ENCODE data around the gene F5.
A peak's percentile ranks its signal among the peaks of the same experiment; 100 is the strongest.
"Not testable (repeated sequence)": the region's sequence is repeated elsewhere in the genome, so short reads cannot be mapped to it uniquely, and the experiment has no call there.

F5 gene

DNA sequence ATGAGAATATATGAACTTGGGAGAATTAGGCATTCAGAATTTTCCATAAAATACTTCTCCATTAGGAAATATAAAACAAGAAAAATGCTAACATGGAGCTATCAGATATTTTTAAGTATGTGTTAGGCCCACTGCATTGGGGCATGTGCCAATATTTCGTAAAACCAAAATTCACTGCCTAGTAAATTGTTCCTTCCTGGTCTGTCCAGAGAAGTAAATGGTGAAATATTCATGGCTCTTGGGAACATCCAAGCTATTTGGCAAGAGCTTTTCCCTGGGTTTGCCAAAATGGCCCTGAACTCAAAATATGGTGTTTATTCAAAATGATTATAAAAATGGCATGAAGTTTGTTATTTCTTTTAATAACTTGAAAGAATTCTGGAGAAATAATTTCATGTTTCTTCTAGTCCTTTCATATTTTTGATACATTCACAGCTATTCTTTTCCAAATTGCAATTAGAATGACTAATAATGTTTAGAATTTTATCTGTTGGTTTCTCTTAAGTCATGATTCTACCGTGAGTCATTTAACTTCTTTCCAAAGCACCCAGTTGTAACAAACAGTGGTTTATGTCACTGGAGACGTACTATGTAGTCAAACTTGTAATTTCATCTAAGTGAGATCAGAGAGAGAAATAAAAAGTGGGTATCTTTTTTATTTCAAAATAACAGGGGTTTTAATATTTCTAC lies 74.8 kb downstream of the F5 start:
- no peak overlapping the region for H3K4me3 ChIP-seq (ENCODE audit: low read length)
- TF ChIP-seq, protein P1, sequence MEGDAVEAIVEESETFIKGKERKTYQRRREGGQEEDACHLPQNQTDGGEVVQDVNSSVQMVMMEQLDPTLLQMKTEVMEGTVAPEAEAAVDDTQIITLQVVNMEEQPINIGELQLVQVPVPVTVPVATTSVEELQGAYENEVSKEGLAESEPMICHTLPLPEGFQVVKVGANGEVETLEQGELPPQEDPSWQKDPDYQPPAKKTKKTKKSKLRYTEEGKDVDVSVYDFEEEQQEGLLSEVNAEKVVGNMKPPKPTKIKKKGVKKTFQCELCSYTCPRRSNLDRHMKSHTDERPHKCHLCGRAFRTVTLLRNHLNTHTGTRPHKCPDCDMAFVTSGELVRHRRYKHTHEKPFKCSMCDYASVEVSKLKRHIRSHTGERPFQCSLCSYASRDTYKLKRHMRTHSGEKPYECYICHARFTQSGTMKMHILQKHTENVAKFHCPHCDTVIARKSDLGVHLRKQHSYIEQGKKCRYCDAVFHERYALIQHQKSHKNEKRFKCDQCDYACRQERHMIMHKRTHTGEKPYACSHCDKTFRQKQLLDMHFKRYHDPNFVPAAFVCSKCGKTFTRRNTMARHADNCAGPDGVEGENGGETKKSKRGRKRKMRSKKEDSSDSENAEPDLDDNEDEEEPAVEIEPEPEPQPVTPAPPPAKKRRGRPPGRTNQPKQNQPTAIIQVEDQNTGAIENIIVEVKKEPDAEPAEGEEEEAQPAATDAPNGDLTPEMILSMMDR (IDR thresholded peaks at IDR 0.05; ENCODE audit: insufficient read depth, low read depth, low read length, missing control alignments), result no peak
- DNase-seq (ENCODE audit: low read depth), result peak; percentile 90

DNA sequence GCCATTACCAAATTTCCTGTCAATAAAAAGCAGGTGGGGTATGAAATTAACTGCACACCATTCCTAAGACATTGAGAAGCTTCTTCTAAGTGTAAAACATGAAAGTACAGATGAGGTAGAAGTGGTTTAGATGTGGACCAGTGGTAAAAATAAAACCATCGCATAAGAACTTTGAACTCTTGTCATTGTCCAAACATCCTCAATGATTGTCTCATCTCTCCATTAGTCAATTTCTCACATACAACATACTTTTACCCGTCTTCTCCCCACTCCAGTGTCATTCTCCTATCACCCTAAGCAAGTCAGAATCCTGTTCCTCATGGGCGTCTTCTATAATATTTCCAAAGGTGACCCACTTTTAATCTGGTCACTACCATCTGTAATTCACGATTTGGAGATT lies 76.2 kb downstream of the F5 start:
- no peak overlapping the region for H3K4me3 ChIP-seq (ENCODE audit: low read length)
- TF ChIP-seq, protein P1 (IDR thresholded peaks at IDR 0.05; ENCODE audit: insufficient read depth, low read depth, low read length, missing control alignments), result no peak
- DNase-seq (ENCODE audit: low read depth), result no peak

DNA sequence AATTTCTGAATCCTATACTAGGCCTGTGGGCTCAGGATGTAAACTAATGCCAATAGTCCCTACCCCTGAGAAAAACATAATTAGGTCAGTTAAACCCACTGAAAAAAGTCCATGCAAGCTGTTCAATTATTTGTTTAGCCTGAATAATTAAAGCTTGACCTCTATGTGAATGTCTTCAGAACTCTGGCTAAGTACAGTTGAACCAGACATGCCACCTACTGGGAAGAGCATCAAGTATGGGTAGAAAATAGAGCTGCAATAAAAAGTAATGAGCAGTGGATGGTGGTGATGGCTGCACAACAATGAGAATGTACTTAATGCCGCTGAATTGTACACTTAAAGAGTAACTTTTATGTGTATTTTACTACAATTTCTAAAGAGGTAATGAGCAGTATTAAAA lies 76.9 kb downstream of the F5 start:
- no peak overlapping the region for H3K4me3 ChIP-seq (ENCODE audit: low read length)
- TF ChIP-seq, protein P1 (IDR thresholded peaks at IDR 0.05; ENCODE audit: insufficient read depth, low read depth, low read length, missing control alignments), result no peak
- DNase-seq (ENCODE audit: low read depth), result no peak

DNA sequence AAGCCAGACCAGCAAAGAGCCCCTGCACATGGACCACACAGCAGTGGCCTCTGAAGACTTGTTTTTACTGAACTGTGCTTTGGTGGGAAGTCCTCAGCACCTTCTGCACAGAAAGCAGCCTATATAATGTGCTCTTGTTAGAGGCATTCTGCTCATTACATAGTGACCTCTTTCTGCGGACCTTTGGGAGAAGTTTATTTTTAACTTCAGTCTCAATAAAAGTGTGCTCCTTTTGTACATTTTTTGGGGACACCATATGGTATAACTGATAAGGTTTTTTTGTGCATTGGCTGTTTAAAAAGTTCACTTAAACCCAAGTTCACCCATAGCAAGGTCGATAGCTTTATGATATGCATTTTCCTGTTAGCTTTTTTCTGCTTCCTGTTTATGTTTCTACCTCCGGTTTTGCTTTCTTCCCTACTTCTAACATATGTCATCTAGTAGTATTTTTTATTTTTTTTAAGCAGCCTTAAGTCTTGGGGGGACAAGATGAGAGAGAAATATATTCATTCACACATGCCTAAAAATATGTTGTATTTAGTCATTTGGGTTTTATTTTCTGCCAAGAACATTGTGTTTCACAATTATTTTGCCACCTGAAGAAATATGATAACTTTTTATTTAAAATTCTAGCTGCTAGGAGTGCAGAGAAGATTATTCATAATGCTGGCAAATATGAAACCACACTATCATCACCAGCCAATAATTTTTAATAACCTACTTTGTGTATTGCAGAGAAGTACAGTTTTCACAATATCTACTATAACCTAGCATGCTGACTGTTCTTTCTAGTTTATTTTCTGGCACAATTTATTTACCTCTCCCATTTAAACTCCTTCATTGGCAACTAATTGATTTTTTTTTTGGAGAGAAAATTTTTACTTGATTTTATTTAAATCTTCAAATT lies 77.6 kb downstream of the F5 start:
- TF ChIP-seq, protein P1 (IDR thresholded peaks at IDR 0.05; ENCODE audit: insufficient read depth, low read depth, low read length, missing control alignments), result no peak
- DNase-seq (ENCODE audit: low read depth), result no peak
- H3K4me3 ChIP-seq (ENCODE audit: low read length), result no peak overlapping the region

DNA sequence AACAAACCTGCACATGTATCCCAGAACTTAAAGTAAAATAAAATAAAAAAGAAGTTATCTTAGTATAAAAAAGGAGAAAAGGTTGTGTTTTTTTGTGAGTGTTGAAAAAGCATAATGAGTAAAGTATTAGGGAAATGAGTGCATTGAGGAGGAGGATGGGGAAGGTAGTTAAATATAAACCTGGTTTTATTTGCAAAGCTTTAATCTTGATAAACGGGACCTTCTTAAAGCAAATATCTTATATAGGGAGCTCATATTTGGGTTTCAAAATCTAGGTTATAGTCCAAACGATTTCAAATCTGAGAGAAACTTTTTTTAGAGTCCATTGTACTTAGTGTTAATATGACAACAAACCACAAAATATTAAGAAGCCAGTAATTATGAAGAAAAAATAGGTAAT lies 78.9 kb downstream of the F5 start:
- TF ChIP-seq, protein P1 (IDR thresholded peaks at IDR 0.05; ENCODE audit: insufficient read depth, low read depth, low read length, missing control alignments), result no peak
- no peak for DNase-seq (ENCODE audit: low read depth)
- no peak overlapping the region for H3K4me3 ChIP-seq (ENCODE audit: low read length)

DNA sequence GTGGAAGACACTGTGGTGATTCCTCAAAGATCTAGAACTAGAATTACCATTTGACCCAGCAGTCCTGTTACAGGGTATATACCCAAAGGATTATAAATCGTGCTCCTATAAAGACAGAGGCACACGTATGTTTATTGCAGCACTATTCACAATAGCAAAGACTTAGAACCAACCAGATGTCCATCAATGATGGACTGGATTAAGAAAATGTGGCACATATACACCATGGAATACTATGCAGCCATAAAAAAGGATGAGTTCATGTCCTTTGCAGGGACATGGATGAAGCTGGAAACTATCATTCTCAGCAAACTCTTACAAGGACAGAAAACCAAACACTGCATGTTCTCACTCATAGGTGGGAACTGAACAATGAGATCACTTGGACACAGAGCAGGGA lies 82.7 kb downstream of the F5 start:
- not testable (repeated sequence) for H3K4me3 ChIP-seq (ENCODE audit: low read length); DNase-seq (ENCODE audit: low read depth)

DNA sequence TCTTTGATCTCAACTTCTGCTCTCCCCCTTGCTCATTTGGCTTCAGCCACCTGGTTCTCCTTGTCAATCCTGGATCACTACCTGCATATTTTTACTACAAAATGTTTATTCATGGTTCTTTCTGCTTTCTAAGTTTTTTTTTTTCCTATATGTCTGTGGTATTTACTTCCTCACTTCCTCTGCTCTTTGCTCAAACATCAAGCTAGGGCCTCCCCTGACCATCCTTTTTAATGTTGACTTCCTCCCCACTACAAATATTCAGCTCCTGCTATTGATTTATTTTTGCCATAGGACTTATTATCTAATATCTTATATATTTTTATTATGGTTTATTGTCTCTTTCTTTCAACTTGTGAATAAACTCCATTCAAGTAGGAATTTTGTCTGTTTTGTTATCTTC lies 86.5 kb downstream of the F5 start:
- TF ChIP-seq, protein P1 (IDR thresholded peaks at IDR 0.05; ENCODE audit: insufficient read depth, low read depth, low read length, missing control alignments), result no peak

More for the DNA sequence above, 86.5 kb downstream of the F5 start:
- no peak overlapping the region for H3K4me3 ChIP-seq (ENCODE audit: low read length)
- DNase-seq (ENCODE audit: low read depth), result no peak
